Activated CD8-positive, alpha-beta T cell treated with anti-CD3 and anti-CD28 coated beads for 36 hours (primary cell): ENCODE measurements around the gene OSBPL7. TPM values are rescaled to one million over a fixed set of nuclear protein-coding genes. Genes with fewer than 3 reads are reported as not detected.

ENCODE experiments used
- ATAC-seq: fragments of 200-7000 bp; cut with Tn5 transposase; one replicate; pipeline ENCODE4 v1.10.0; 2021; ENCODE audit warnings: mild to moderate bottlenecking, moderate library complexity
- CTCF ChIA-PET: fragments of 350-600 bp; sonication (Branson Sonifier 250); formaldehyde crosslinking; loops from one replicate; lab custom pipeline; 2021; ENCODE audit warnings: antibody characterized with exemption; lab: Charles Lee
- POLR2A ChIA-PET: fragments of 350-600 bp; sonication (Branson Sonifier 250); formaldehyde crosslinking; loops from one replicate; lab custom pipeline; 2021; ENCODE audit warnings: antibody characterized with exemption; lab: Charles Lee
- DNase-seq: peaks from one replicate; pipeline ENCODE4 v3.0.0-alpha.2; 2020
- H3K27ac Mint-ChIP-seq: one replicate; pipeline ENCODE4 v1.8.0; 2021; ENCODE audit warnings: mild to moderate bottlenecking, mixed read lengths
- H3K27me3 Mint-ChIP-seq: one replicate; pipeline ENCODE4 v1.8.0; 2021; ENCODE audit warnings: mixed read lengths
- H3K36me3 Mint-ChIP-seq: one replicate; pipeline ENCODE4 v1.8.0; 2021; ENCODE audit warnings: low read depth, mixed read lengths
- H3K4me1 Mint-ChIP-seq: one replicate; pipeline ENCODE4 v1.8.0; 2021; ENCODE audit warnings: low read depth, mixed read lengths
- H3K4me3 Mint-ChIP-seq: one replicate; pipeline ENCODE4 v1.8.0; 2021; ENCODE audit warnings: mild to moderate bottlenecking, moderate library complexity, mixed read lengths
- H3K9me3 Mint-ChIP-seq: one replicate; pipeline ENCODE4 v1.8.0; 2021; ENCODE audit warnings: mixed read lengths
- CTCF ChIP-seq: fragments of 200-600 bp; IDR thresholded peaks from one replicate; pipeline ENCODE4 v1.8.0; 2022; ENCODE audit warnings: antibody characterized with exemption, mild to moderate bottlenecking
- intact Hi-C: fragments of 100-400 bp; cut with micrococcal nuclease; formaldehyde crosslinking; loops from one replicate; pipeline ENCODE4 v1.10.0; 2022
- total RNA-seq, 2 experiments: library from RNA; stranded (reverse); gene quantifications; one replicate each; pipeline ENCODE4 v1.2.3, GENCODE V29; 2021

Gene OSBPL7
- total RNA-seq, 2 experiments from 2014 or later, result 18.0 to 19.8 TPM

- ATAC-seq (no peak), DNase-seq (no peak)
- Mint-ChIP-seq H3K4me1 (no peaks in the 10 kb centered on the region), H3K27ac (no peak overlapping the region), H3K4me3 (no peak overlapping the region), H3K9me3 (no peaks in the 10 kb centered on the region), H3K27me3 (peaks cover 3% of the 10 kb centered on the region), H3K36me3 (peaks cover 9% of the 10 kb centered on the region)
- no peak for TF ChIP-seq CTCF
- intact Hi-C loops, result loop anchor here (5.0 kb wide), 1 partner anchor 106 kb away; no protein-coding TSS in a partner anchor
- ChIA-PET CTCF (interaction anchor here (1.1 to 1.7 kb wide), 5 partner anchors 62 to 139 kb away, joined by 3 to 4 read pairs (median 3); no protein-coding TSS in a partner anchor), POLR2A (no interaction called here)
Observed at GRCh38 chr17:47803201-47803600, 18.4 kb downstream of the OSBPL7 start.

- intact Hi-C loops, result loop anchor here (1.0 to 5.0 kb wide), 2 partner anchors 26 to 105 kb away; no protein-coding TSS in a partner anchor
- ATAC-seq (peak; percentile 98), DNase-seq (peak; percentile 71)
- TF ChIP-seq CTCF, result peak; percentile 84
- Mint-ChIP-seq H3K4me3 (no peak overlapping the region), H3K27me3 (peaks cover 4% of the 10 kb centered on the region), H3K4me1 (no peaks in the 10 kb centered on the region), H3K27ac (no peak overlapping the region), H3K9me3 (no peaks in the 10 kb centered on the region), H3K36me3 (peaks cover 5% of the 10 kb centered on the region)
- ChIA-PET CTCF (interaction anchor here (0.8 to 2.4 kb wide), 18 partner anchors 8 to 187 kb away, joined by 3 to 9 read pairs (median 4); partner anchors contain the start of gene TBKBP1), POLR2A (no interaction called here)
Observed at GRCh38 chr17:47802341-47803022, 19.1 kb downstream of the OSBPL7 start.

- ChIA-PET POLR2A (interaction anchor here (1.0 kb wide), 1 partner anchor 12 kb away, joined by 3 read pairs; no protein-coding TSS in a partner anchor), CTCF (interaction anchor here (0.8 to 2.4 kb wide), 20 partner anchors 8 to 187 kb away, joined by 3 to 9 read pairs (median 4); partner anchors contain the start of gene TBKBP1)
- Mint-ChIP-seq H3K27ac (no peak overlapping the region), H3K4me1 (no peaks in the 10 kb centered on the region), H3K4me3 (no peak overlapping the region), H3K36me3 (peaks cover under 1% of the 10 kb centered on the region), H3K9me3 (no peaks in the 10 kb centered on the region), H3K27me3 (peaks cover 5% of the 10 kb centered on the region)
- ATAC-seq (no peak), DNase-seq (no peak)
- TF ChIP-seq CTCF, result no peak
- intact Hi-C loops, result loop anchor here (1.0 to 5.0 kb wide), 2 partner anchors 26 to 105 kb away; no protein-coding TSS in a partner anchor
Observed at GRCh38 chr17:47801906-47802305, 19.7 kb downstream of the OSBPL7 start.

DNA sequence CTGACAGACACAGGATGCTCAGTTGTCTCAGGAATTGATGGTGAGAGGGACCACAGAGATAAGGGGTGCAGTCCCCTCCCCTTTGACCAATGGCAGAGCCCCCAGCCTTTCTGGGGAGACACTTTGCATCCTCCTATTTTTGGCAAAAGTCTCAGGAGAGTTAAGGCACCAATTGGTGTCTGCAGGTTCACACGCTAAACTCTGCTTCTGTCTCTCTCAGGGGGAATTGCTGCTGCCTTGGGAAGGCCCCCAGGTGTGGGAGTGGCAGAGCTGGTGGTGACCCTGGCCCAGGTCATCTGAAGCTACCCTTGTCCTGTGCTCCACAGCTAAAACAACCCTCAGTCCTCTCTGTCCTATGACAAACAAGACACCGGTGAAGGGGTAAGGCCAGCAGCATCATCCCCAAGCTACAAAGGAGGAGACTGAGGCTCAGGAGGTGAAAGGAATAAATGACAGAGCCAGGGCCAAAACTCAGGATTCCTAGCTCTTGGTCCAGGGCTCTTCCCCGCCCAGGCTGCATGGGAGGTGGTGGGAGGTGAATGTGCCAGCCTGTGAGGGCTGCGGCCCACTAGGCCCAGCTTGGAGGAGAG lies 20.3 kb downstream of the OSBPL7 start:
- no peaks in the 10 kb centered on the region for H3K36me3 Mint-ChIP-seq
- DNase-seq, result no peak
- CTCF ChIA-PET, result interaction anchor here (0.8 to 2.4 kb wide), 17 partner anchors 9 to 186 kb away, joined by 3 to 9 read pairs (median 4); partner anchors contain the start of genes LRRC46 and MRPL10
- no peak overlapping the region for H3K27ac Mint-ChIP-seq
- no peak overlapping the region for H3K4me3 Mint-ChIP-seq
- H3K4me1 Mint-ChIP-seq, result no peaks in the 10 kb centered on the region
- no peaks in the 10 kb centered on the region for H3K9me3 Mint-ChIP-seq
- intact Hi-C loops, result loop anchor here (5.0 kb wide), 1 partner anchor 104 kb away; no protein-coding TSS in a partner anchor
- POLR2A ChIA-PET, result interaction anchor here (1.0 kb wide), 1 partner anchor 13 kb away, joined by 3 read pairs; no protein-coding TSS in a partner anchor
- H3K27me3 Mint-ChIP-seq, result peaks cover 5% of the 10 kb centered on the region
- no peak for ATAC-seq
- TF ChIP-seq CTCF, result no peak
